Prostate gland (tissue), 2 donors: ENCODE measurements around the gene JADE2. TPM values are rescaled to one million over a fixed set of nuclear protein-coding genes. Genes with fewer than 3 reads are reported as not detected.

Experiments
- DNase-seq: peaks from one replicate; pipeline ENCODE4 v3.0.0-alpha.2; 2019; ENCODE audit warnings: low spot score
- H3K27ac ChIP-seq, 2 donors: fragments of 200-600 bp; sonication (generic); 2 replicates each; pipeline ENCODE4 v1.5.1; 2017 to 2019
- H3K27me3 ChIP-seq: fragments of 200-600 bp; sonication (generic); replicated peaks from 2 replicates; pipeline ENCODE4 v1.5.1; 2019; ENCODE audit not compliant: insufficient read depth
- H3K36me3 ChIP-seq, 2 donors: fragments of 200-600 bp; sonication (generic); 1 replicate in 1 of 2; 2 replicates in 1 of 2; pipeline versions ENCODE4 v1.5.1 to v1.8.1; 2017 to 2019
- H3K4me1 ChIP-seq: fragments of 200-600 bp; sonication (generic); replicated peaks from 2 replicates; pipeline ENCODE4 v1.5.1; 2019
- H3K4me3 ChIP-seq, 2 donors: fragments of 200-600 bp; sonication (generic); 2 replicates each; pipeline ENCODE4 v1.5.1; 2017 to 2019
- H3K9me3 ChIP-seq: fragments of 200-600 bp; sonication (generic); 2 replicates; pipeline ENCODE4 v1.5.1; 2017
- POLR2A ChIP-seq: fragments of 450-650 bp; IDR thresholded peaks from one replicate; pipeline ENCODE4 v1.6.1; 2016; ENCODE audit warnings: antibody characterized with exemption, mild to moderate bottlenecking
- POLR2AphosphoS5 ChIP-seq: sonication (generic); formaldehyde crosslinking; IDR thresholded peaks from one replicate; pipeline ENCODE4 v1.6.1; 2017; ENCODE audit warnings: antibody characterized with exemption
- WGBS: methylation state at CpG from one replicate; pipeline ENCODE4 v1.1.5; 2018; 5-methylcytosine and 5-hydroxymethylcytosine counted together
- intact Hi-C: fragments of 100-400 bp; cut with DNase I; formaldehyde crosslinking; loops from one replicate; pipeline ENCODE4 v1.14.2; 2022
- total RNA-seq, 2 donors: library from RNA; depleted of rRNA; stranded (reverse); fragments of >200 nt; gene quantifications; one replicate each; pipeline ENCODE4 v1.1.0, GENCODE V29; 2016
- TF ChIP-seq, protein P1 (sequence below), 4 experiments: fragments of 200-600 bp in 2 of 4; fragments of 450-650 bp in 2 of 4; sonication (generic) in 2 of 4; IDR thresholded peaks; 1 replicate in 3 of 4; 2 replicates in 1 of 4; pipeline ENCODE4 v1.5.1; 2016 to 2019; ENCODE audit warnings: antibody characterized with exemption in 4 of 4, mild to moderate bottlenecking in 2 of 4, moderate library complexity in 2 of 4

Gene JADE2
- total RNA-seq, 2 donors from 2014 or later = 63.4 to 87.1 TPM

DNA sequence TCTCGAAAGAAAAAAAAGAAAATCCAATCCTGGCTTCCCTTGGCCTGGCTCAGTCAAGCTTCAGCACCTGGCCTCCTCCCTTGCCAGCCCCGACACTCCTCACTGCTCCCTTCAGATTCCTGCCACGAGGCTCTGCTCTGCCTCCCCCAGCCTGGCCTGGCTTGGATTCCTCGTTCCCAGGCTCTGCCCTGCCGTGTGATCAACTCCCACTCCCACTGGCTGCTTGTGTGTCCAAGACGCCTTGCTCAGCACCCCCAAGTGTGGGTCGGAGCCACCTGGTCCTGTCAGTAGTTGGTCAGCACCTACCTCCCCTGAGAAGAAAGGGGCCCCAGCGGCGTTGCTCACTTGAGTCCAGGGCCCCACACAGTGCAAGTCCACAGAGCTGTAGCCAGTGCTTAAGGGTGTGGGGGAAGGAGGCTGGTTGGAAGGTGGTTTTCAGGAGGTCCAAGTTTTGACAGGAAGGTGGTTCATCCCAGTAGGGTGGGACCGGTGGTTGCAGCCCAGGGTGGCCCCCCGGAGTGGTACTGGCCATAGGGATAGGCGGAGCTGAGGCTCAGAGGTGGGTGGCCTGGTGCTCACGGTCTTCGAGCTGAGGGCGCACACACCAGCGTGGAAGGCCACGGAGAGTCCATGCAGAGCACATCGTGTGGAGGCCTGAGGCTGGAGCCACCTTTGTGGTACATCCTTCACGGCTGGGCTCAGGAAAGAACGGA, 46.4 kb downstream of the JADE2 start:
- Histone ChIP-seq H3K36me3 (peaks cover 9 to 31% of the 10 kb centered on the region in 2 donors), H3K4me1 (no peaks in the 10 kb centered on the region), H3K27ac (no peak overlapping the region), H3K4me3 (no peak overlapping the region), H3K27me3 (no peaks in the 10 kb centered on the region), H3K9me3 (no peaks in the 10 kb centered on the region)
- DNase-seq = no peak
- intact Hi-C loops = loop anchor here (10.0 kb wide), 1 partner anchor 397 kb away; the partner anchor contains the start of gene SKP1
- WGBS = 92% methylated on average over 20 of the region's 20 CpGs
- no peak for TF ChIP-seq POLR2AphosphoS5

DNA sequence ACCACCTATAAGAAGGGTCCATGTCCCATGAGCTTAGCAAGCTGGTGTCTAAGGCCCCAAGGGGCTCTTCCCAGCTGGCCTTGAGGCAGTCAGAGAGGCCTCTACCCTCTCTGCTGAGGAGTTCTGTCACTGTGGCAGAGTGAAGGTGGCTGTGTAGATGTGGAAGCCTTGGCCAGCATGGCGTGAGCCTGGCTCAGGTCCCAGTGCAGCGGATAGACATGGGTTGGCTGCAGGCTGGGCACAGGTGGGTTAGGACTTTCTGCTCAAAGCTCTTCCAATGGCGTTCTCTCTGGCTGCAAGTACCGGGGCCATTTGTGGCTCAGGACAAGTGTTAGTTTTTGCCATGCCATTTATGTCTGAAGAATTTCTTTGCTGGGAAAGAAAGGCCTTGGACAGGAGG, 47.3 kb downstream of the JADE2 start:
- TF ChIP-seq, protein P1, sequence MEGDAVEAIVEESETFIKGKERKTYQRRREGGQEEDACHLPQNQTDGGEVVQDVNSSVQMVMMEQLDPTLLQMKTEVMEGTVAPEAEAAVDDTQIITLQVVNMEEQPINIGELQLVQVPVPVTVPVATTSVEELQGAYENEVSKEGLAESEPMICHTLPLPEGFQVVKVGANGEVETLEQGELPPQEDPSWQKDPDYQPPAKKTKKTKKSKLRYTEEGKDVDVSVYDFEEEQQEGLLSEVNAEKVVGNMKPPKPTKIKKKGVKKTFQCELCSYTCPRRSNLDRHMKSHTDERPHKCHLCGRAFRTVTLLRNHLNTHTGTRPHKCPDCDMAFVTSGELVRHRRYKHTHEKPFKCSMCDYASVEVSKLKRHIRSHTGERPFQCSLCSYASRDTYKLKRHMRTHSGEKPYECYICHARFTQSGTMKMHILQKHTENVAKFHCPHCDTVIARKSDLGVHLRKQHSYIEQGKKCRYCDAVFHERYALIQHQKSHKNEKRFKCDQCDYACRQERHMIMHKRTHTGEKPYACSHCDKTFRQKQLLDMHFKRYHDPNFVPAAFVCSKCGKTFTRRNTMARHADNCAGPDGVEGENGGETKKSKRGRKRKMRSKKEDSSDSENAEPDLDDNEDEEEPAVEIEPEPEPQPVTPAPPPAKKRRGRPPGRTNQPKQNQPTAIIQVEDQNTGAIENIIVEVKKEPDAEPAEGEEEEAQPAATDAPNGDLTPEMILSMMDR (IDR thresholded peaks at IDR 0.05) = no peak
- TF ChIP-seq POLR2A (no peak), POLR2AphosphoS5 (no peak)
- Histone ChIP-seq H3K27ac (no peak overlapping the region), H3K4me3 (no peak overlapping the region), H3K36me3 (peaks cover 6 to 36% of the 10 kb centered on the region in 2 donors), H3K27me3 (no peaks in the 10 kb centered on the region), H3K4me1 (no peaks in the 10 kb centered on the region), H3K9me3 (no peaks in the 10 kb centered on the region)
- intact Hi-C loops = loop anchor here (10.0 kb wide), 1 partner anchor 398 kb away; the partner anchor contains the start of gene SKP1
- 95% methylated on average over 4 of the region's 4 CpGs for WGBS
- DNase-seq = no peak

DNA sequence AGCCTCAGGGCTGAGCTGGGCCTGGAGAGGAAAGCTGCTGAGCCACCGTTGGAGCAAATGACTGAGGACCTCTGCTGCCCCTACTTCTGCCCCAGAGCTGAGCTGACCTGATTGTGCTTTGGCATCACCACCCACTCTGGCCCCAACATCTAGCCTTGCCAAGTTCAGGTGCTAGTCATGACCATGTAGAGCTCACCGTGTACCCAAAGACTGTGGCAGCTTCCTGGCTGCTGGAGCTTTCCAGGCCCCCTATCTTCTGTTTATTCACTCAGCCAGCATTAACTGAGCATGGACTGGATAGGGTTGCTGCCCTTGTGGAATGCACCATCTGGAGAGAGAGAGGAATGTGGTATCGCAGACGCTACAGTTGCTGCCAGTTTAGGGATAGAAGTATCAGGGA, 49.1 kb downstream of the JADE2 start:
- no peak for DNase-seq
- WGBS = 45% methylated on average over 4 of the region's 4 CpGs
- intact Hi-C loops = loop anchor here (10.0 kb wide), 1 partner anchor 400 kb away; the partner anchor contains the start of gene SKP1
- Histone ChIP-seq H3K27ac (no peak overlapping the region), H3K27me3 (no peaks in the 10 kb centered on the region), H3K4me1 (no peaks in the 10 kb centered on the region), H3K4me3 (no peak overlapping the region), H3K36me3 (peaks cover 16 to 47% of the 10 kb centered on the region in 2 donors), H3K9me3 (no peaks in the 10 kb centered on the region)
- TF ChIP-seq, protein P1 (IDR thresholded peaks at IDR 0.05) = no peak
- TF ChIP-seq POLR2A (no peak), POLR2AphosphoS5 (no peak)

DNA sequence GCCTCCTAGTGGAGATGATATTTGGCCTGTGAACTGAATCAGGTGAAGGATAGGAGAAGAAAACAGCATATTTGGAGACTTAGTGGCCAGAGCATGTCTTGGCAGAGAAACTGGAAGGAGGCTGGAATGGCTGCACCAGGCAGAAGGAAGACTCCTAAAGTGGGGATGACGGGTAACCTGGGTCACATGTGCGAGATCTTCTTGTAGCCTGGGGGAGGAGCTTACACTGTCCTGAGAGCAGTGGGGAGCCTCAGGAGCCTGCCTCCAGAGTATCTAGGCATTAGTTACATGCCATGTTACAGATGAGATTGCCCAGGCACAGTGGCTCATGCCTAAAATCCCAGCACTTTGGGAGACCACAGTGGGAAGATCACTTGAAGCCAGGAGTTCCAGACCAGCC, 49.8 kb downstream of the JADE2 start:
- Histone ChIP-seq H3K36me3 (peaks cover 17 to 52% of the 10 kb centered on the region in 2 donors), H3K4me1 (no peaks in the 10 kb centered on the region), H3K27me3 (no peaks in the 10 kb centered on the region), H3K4me3 (no peak overlapping the region), H3K9me3 (no peaks in the 10 kb centered on the region), H3K27ac (no peak overlapping the region)
- 68% methylated on average over 2 of the region's 2 CpGs for WGBS
- TF ChIP-seq, protein P1 (IDR thresholded peaks at IDR 0.05) = no peak
- TF ChIP-seq POLR2A = no peak
- no peak for TF ChIP-seq POLR2AphosphoS5
- intact Hi-C loops = loop anchor here (5.0 to 10.0 kb wide), 3 partner anchors 163 to 401 kb away; partner anchors contain the start of genes CDKN2AIPNL, SKP1 and UBE2B
- no peak for DNase-seq

DNA sequence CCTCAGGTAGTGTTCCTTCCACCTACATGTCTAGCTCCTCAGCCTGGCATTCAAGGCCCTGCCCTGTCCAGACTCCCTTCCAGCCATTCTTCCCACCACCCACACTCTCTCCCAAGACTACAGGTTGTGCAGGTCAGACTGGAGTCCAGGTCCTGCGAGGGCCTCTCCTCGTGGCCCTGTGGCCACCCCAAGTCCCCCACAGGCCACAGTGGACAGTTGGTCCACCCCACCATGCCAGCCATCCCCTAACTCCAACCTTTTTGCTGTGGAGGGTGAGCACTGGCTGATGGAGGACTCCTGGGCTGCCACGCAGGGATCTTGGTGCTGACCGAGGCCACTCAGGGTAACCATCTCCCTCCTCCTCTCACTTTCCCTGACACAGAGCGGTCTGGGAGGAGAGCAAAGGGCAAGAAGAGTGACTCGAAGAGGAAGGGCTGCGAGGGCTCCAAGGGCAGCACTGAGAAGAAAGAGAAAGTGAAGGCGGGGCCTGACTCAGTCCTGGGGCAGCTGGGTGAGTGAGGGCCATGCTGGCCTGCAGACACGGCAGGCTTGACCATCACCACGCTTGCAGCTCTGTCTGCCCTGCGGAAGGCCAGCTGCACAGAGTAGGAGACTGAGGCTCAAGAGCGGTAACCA, 51.0 kb downstream of the JADE2 start:
- no peak for DNase-seq
- 85% methylated on average over 12 of the region's 12 CpGs for WGBS
- no peak overlapping the region for H3K27ac ChIP-seq
- no peaks in the 10 kb centered on the region for H3K9me3 ChIP-seq
- no peaks in the 10 kb centered on the region for H3K27me3 ChIP-seq
- intact Hi-C loops = loop anchor here (2.0 to 10.0 kb wide), 4 partner anchors 50 to 402 kb away; partner anchors contain the start of genes CDKN2AIPNL, SKP1 and UBE2B
- no peak for TF ChIP-seq POLR2A
- TF ChIP-seq, protein P1 (IDR thresholded peaks at IDR 0.05) = no peak
- TF ChIP-seq POLR2AphosphoS5 = no peak
- peaks cover 17 to 52% of the 10 kb centered on the region in 2 donors for H3K36me3 ChIP-seq
- no peaks in the 10 kb centered on the region for H3K4me1 ChIP-seq
- no peak overlapping the region for H3K4me3 ChIP-seq
